Loucy (cell line): ENCODE data around the gene CYP3A5.

Experiments used
- H2AFZ ChIP-seq: fragments of 200-600 bp; sonication (generic); 2 replicates; pipeline ENCODE4 v1.6.0; 2016; ENCODE audit warnings: antibody characterized with exemption, mild to moderate bottlenecking, low read length, moderate library complexity
- H3F3A ChIP-seq: fragments of 200-600 bp; 2 replicates; pipeline ENCODE4 v1.6.0; 2016; ENCODE audit warnings: antibody characterized with exemption, low read depth, mild to moderate bottlenecking
- H3K27me3 ChIP-seq: fragments of 200-600 bp; sonication (generic); 2 replicates; pipeline ENCODE4 v1.6.1; 2014; ENCODE audit warnings: low read length, mild to moderate bottlenecking; ENCODE audit not compliant: insufficient read depth, poor library complexity, severe bottlenecking
- H3K36me3 ChIP-seq: fragments of 200-600 bp; sonication (generic); 2 replicates; pipeline ENCODE4 v1.6.1; 2016; ENCODE audit warnings: low read length; ENCODE audit not compliant: insufficient read depth
- H3K4me1 ChIP-seq: fragments of 200-600 bp; sonication (generic); 2 replicates; pipeline ENCODE4 v1.5.1; 2014; ENCODE audit warnings: low read length, mild to moderate bottlenecking; ENCODE audit not compliant: insufficient read depth, poor library complexity, severe bottlenecking
- H3K4me2 ChIP-seq: fragments of 200-600 bp; sonication (generic); 2 replicates; pipeline ENCODE4 v1.6.0; 2014; ENCODE audit warnings: antibody characterized with exemption, low read length, low read depth, mild to moderate bottlenecking; ENCODE audit not compliant: poor library complexity, severe bottlenecking
- H3K4me3 ChIP-seq: fragments of 200-600 bp; sonication (generic); 2 replicates; pipeline ENCODE4 v1.5.1; 2014; ENCODE audit warnings: low read length, mild to moderate bottlenecking, mixed read lengths; ENCODE audit not compliant: poor library complexity, severe bottlenecking
- H3K79me2 ChIP-seq: fragments of 200-600 bp; sonication (generic); 2 replicates; pipeline ENCODE4 v1.6.1; 2014; ENCODE audit warnings: low read length; ENCODE audit not compliant: insufficient read depth
- H3K9ac ChIP-seq: fragments of 200-600 bp; sonication (generic); 2 replicates; pipeline ENCODE4 v1.6.0; 2014; ENCODE audit warnings: mild to moderate bottlenecking, low read depth, low read length, moderate library complexity; ENCODE audit not compliant: poor library complexity, severe bottlenecking
- H3K9me2 ChIP-seq: fragments of 200-600 bp; sonication (generic); replicated peaks from 2 replicates; pipeline ENCODE4 v1.6.1; 2016; ENCODE audit warnings: low read depth, low read length, mixed read lengths
- H3K9me3 ChIP-seq: fragments of 200-600 bp; sonication (generic); 2 replicates; pipeline ENCODE4 v1.6.1; 2014; ENCODE audit warnings: mild to moderate bottlenecking, antibody characterized with exemption, low read length, low read depth; ENCODE audit not compliant: insufficient read depth
- H4K20me1 ChIP-seq: fragments of 200-600 bp; sonication (generic); 2 replicates; pipeline ENCODE4 v1.6.0; 2014; ENCODE audit warnings: antibody characterized with exemption, low read length, mild to moderate bottlenecking; ENCODE audit not compliant: insufficient read depth, poor library complexity, severe bottlenecking
- EZH2phosphoT487 ChIP-seq: fragments of 200-600 bp; IDR thresholded peaks from 2 replicates; pipeline ENCODE4 v1.6.1; 2018; ENCODE audit warnings: antibody characterized with exemption, mild to moderate bottlenecking, moderate library complexity, borderline replicate concordance
- TF ChIP-seq, protein P1 (sequence below): fragments of 200-600 bp; sonication (generic); conservative IDR thresholded peaks from 2 replicates; pipeline ENCODE4 v1.5.1; 2014; ENCODE audit warnings: mild to moderate bottlenecking, antibody characterized with exemption, low read length

Gene CYP3A5

DNA sequence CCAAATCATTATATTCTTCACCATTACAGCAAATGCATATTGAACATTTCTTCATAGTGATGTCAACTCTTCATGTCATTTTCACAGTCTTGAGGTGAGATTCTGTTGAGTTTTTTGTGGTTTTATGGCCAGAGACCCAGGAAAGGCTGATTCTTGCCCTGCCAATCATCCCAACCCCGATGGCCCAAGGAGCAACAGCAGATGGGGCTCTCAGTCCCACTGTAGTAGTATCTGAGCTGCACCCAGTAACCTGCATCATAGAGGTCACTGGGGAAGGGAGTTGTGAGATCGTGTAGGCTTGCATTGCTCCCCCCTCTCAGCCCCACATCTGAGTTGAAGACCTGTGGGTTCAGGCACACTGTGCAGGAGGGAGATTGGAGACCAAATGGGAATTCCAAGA lies 36.3 kb downstream of the CYP3A5 start:
- H3K27me3 ChIP-seq, result no peaks in the 10 kb centered on the region
- H3F3A ChIP-seq, result no peaks in the 10 kb centered on the region
- H4K20me1 ChIP-seq, result no peaks in the 10 kb centered on the region
- peaks cover 5% of the 10 kb centered on the region; the same call in 1 of the 2 replicates for H3K36me3 ChIP-seq
- TF ChIP-seq, protein P1, sequence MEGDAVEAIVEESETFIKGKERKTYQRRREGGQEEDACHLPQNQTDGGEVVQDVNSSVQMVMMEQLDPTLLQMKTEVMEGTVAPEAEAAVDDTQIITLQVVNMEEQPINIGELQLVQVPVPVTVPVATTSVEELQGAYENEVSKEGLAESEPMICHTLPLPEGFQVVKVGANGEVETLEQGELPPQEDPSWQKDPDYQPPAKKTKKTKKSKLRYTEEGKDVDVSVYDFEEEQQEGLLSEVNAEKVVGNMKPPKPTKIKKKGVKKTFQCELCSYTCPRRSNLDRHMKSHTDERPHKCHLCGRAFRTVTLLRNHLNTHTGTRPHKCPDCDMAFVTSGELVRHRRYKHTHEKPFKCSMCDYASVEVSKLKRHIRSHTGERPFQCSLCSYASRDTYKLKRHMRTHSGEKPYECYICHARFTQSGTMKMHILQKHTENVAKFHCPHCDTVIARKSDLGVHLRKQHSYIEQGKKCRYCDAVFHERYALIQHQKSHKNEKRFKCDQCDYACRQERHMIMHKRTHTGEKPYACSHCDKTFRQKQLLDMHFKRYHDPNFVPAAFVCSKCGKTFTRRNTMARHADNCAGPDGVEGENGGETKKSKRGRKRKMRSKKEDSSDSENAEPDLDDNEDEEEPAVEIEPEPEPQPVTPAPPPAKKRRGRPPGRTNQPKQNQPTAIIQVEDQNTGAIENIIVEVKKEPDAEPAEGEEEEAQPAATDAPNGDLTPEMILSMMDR, result no peak
- no peak for TF ChIP-seq EZH2phosphoT487
- H3K9me2 ChIP-seq, result no peaks in the 10 kb centered on the region
- no peaks in the 10 kb centered on the region for H3K79me2 ChIP-seq
- no peak overlapping the region for H3K4me3 ChIP-seq
- H3K9ac ChIP-seq, result no peak overlapping the region
- no peak overlapping the region for H3K4me2 ChIP-seq
- no peaks in the 10 kb centered on the region for H3K4me1 ChIP-seq
- no peak overlapping the region for H2AFZ ChIP-seq
- peaks cover 5% of the 10 kb centered on the region; the same call in 1 of the 2 replicates for H3K9me3 ChIP-seq

DNA sequence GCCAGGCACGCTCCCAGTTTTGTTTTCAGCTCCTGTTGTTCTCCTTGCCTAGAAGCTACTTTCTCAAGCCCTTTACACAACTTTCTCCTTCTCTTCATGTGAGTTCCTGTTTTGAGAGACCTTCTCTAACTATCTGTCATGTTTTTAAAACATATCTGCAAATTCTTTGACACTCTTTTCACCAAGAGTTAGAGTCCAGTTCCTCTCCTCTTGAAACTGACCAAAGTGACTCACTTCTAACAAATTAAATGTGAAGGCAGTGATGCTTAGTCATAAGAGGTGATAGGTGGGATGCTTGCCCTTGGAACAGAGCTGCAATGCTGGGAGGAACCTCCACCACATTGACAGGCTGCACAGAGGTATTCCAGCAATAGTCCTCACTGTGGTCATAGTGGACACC lies 37.8 kb downstream of the CYP3A5 start:
- Histone ChIP-seq H3K4me3 (no peak overlapping the region), H3K9me2 (no peaks in the 10 kb centered on the region), H3K4me2 (no peak overlapping the region), H4K20me1 (no peaks in the 10 kb centered on the region), H3K4me1 (no peaks in the 10 kb centered on the region), H3F3A (no peaks in the 10 kb centered on the region), H3K36me3 (peaks cover 5% of the 10 kb centered on the region; the same call in 1 of the 2 replicates), H2AFZ (no peak overlapping the region), H3K9me3 (peaks cover 5% of the 10 kb centered on the region; the same call in 1 of the 2 replicates), H3K9ac (no peak overlapping the region), H3K79me2 (no peaks in the 10 kb centered on the region), H3K27me3 (no peaks in the 10 kb centered on the region)
- TF ChIP-seq, protein P1, result no peak
- TF ChIP-seq EZH2phosphoT487, result no peak

DNA sequence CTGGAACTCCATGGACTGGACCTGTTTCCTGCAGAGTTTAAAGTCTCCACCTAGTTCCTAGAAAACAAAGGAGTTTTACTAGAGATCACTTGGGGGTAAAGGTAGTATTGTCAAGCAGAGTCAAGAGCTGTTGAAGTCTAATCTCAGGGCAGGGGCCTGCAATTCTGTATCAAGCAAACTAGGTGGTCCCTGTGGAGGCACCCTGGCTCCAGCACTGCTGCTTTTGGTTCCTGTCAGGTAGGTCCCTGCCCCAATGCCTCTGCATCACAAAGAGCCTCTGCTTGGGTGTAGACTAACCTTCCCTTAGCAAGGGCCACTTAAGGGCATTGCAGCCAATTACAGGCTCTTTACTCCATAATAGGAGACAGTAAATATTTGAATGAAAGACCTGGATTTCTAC lies 40.5 kb downstream of the CYP3A5 start:
- H3K4me1 ChIP-seq, result no peaks in the 10 kb centered on the region

More for the DNA sequence above, 40.5 kb downstream of the CYP3A5 start:
- no peak for TF ChIP-seq EZH2phosphoT487
- TF ChIP-seq, protein P1, result no peak
- H3F3A ChIP-seq, result no peaks in the 10 kb centered on the region
- no peaks in the 10 kb centered on the region for H3K9me2 ChIP-seq
- H2AFZ ChIP-seq, result no peak overlapping the region
- no peak overlapping the region for H3K4me2 ChIP-seq
- no peaks in the 10 kb centered on the region for H3K27me3 ChIP-seq
- no peak overlapping the region for H3K9ac ChIP-seq
- no peaks in the 10 kb centered on the region for H3K79me2 ChIP-seq
- no peaks in the 10 kb centered on the region for H4K20me1 ChIP-seq
- no peaks in the 10 kb centered on the region for H3K9me3 ChIP-seq
- H3K4me3 ChIP-seq, result no peak overlapping the region
- peaks cover 4% of the 10 kb centered on the region; the same call in 1 of the 2 replicates for H3K36me3 ChIP-seq
